Progenitor cell of endocrine pancreas (in vitro differentiated cells): ENCODE measurements around the gene NUTM2F. TPM values are rescaled to one million over a fixed set of nuclear protein-coding genes. Genes with fewer than 3 reads are reported as not detected.

ENCODE experiments used
- DNase-seq: peaks from one replicate; pipeline ENCODE4 v3.0.0; 2021; ENCODE audit warnings: low spot score; ENCODE audit not compliant: unreplicated experiment
- H3K27ac Mint-ChIP-seq: 2 replicates; pipeline ENCODE4 v1.8.0; 2021; ENCODE audit warnings: mild to moderate bottlenecking, moderate library complexity, mixed read lengths
- H3K27me3 Mint-ChIP-seq: 2 replicates; pipeline ENCODE4 v1.8.0; 2021; ENCODE audit warnings: mixed read lengths
- H3K36me3 Mint-ChIP-seq: 2 replicates; pipeline ENCODE4 v1.8.0; 2022; ENCODE audit warnings: mixed read lengths; ENCODE audit not compliant: insufficient read depth
- H3K4me1 Mint-ChIP-seq: 2 replicates; pipeline ENCODE4 v1.8.0; 2021; ENCODE audit warnings: low read depth, mixed read lengths
- H3K4me3 Mint-ChIP-seq: 2 replicates; pipeline ENCODE4 v1.8.0; 2021; ENCODE audit warnings: low read depth, mild to moderate bottlenecking, moderate library complexity, mixed read lengths
- H3K9me3 Mint-ChIP-seq: 2 replicates; pipeline ENCODE4 v1.8.0; 2021; ENCODE audit warnings: low read depth, mixed read lengths
- total RNA-seq: library from RNA; stranded (reverse); gene quantifications from 2 replicates; pipeline ENCODE4 v1.2.1, GENCODE V29; 2021
- TF ChIP-seq, protein P1 (sequence below): fragments of 200-600 bp; sonication (generic); IDR thresholded peaks from one replicate; pipeline ENCODE4 v1.5.0; 2021; ENCODE audit warnings: antibody characterized with exemption, mild to moderate bottlenecking; ENCODE audit not compliant: unreplicated experiment

NUTM2F gene
- total RNA-seq, 1 donor from 2014 or later: not detected

DNA sequence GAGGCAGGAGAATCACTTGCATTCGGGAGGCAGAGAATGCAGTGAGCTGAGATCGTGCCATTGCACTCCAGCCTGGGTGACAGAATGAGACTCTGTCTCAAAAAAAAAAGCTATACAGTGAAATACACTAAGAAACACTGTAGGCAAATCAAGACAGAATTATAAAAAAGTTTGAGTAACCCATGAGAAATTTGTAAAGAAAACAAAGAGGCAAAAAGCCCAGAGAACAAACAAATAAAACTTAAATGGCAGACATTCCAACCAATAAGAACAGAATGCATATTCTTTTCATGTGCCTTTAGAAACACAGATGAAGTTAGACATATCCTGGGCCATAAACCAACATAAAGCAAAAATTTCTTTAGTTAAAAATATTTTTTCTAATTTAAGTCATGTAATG lies 38.8 kb downstream of the NUTM2F start:
- no peaks in the 10 kb centered on the region for H3K27me3 Mint-ChIP-seq
- H3K4me1 Mint-ChIP-seq: no peaks in the 10 kb centered on the region
- DNase-seq: no peak
- no peak overlapping the region for H3K4me3 Mint-ChIP-seq
- TF ChIP-seq, protein P1, sequence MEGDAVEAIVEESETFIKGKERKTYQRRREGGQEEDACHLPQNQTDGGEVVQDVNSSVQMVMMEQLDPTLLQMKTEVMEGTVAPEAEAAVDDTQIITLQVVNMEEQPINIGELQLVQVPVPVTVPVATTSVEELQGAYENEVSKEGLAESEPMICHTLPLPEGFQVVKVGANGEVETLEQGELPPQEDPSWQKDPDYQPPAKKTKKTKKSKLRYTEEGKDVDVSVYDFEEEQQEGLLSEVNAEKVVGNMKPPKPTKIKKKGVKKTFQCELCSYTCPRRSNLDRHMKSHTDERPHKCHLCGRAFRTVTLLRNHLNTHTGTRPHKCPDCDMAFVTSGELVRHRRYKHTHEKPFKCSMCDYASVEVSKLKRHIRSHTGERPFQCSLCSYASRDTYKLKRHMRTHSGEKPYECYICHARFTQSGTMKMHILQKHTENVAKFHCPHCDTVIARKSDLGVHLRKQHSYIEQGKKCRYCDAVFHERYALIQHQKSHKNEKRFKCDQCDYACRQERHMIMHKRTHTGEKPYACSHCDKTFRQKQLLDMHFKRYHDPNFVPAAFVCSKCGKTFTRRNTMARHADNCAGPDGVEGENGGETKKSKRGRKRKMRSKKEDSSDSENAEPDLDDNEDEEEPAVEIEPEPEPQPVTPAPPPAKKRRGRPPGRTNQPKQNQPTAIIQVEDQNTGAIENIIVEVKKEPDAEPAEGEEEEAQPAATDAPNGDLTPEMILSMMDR: no peak
- H3K36me3 Mint-ChIP-seq: peaks cover 29% of the 10 kb centered on the region
- peaks cover 10% of the 10 kb centered on the region for H3K9me3 Mint-ChIP-seq
- H3K27ac Mint-ChIP-seq: no peak overlapping the region

DNA sequence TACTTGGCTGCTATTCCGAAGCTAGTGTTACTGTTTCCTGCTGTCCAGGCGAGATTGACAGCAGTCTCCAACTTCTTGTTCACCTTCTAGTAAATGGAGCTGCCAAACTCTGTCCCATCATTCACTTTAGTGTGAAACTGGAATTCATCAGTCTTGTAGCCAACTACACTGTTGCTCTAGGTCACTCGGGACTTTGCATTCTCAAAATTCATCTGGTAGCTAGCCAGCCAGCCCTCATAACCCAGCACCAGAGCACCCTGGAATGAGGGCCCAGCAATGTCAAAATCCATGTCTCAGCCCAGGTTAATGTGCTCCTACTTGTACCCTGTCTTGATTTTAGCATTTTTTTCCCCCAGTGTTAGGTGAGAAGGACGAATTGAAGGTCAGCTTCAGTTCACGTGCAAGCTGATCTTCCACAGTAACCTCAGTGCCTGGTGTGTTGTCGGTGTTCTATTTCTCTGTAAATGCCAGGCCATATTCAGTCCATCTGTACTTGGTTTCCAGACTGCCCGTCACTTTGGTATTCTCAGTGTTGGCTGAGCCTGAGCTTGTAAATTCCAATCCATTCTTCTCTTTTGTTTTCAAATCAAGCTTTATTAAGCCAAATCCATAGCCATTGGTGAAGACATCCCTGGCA lies 40.4 kb downstream of the NUTM2F start:
- Mint-ChIP-seq H3K4me3 (no peak overlapping the region), H3K27me3 (no peaks in the 10 kb centered on the region), H3K9me3 (peaks cover 10% of the 10 kb centered on the region), H3K36me3 (peaks cover 26% of the 10 kb centered on the region), H3K4me1 (no peaks in the 10 kb centered on the region), H3K27ac (no peak overlapping the region)
- TF ChIP-seq, protein P1: no peak
- DNase-seq: no peak

DNA sequence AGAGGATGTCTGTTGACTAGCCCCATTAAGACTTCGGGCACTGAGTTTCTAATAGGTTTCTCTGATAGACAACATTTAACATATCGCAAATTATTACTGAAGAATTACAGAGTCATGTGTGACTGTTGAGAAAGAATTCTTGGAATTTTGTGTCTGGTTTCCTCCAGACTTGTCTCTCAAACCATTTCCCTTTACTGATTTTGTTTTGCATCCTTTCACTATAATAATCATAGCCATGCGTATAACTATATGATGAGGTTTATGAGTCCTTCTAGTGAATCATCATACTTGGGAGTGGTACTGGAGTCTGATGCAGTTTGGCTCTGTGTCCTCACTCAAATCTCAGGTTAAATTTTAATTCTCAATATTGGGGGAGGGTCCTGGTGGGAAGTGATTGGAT lies 42.3 kb downstream of the NUTM2F start:
- Mint-ChIP-seq H3K27me3 (no peaks in the 10 kb centered on the region), H3K4me1 (no peaks in the 10 kb centered on the region), H3K27ac (no peak overlapping the region), H3K4me3 (no peak overlapping the region), H3K36me3 (peaks cover 26% of the 10 kb centered on the region), H3K9me3 (peaks cover 4% of the 10 kb centered on the region)
- TF ChIP-seq, protein P1: no peak
- DNase-seq: no peak

DNA sequence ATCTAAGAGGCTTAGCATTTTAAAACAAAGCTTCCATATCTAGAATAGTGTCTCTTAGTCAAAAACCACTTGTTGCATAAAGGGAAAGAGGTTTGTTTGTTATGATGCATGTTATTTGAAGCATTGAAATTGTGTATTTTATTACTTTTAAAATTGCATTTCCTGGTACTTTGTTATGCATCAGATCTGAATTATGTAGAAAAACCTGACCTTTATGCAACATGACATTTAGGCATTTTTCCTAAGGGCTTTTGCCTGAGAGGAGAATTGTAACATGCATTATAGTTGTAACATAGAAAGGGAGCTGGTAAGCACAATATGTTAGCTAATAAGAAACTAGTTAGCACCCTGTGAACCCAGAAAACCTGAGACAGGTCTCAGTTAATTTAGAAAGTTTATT lies 47.3 kb downstream of the NUTM2F start:
- DNase-seq: no peak
- H3K9me3 Mint-ChIP-seq: peaks cover 20% of the 10 kb centered on the region
- H3K4me1 Mint-ChIP-seq: no peaks in the 10 kb centered on the region
- H3K27me3 Mint-ChIP-seq: no peaks in the 10 kb centered on the region
- H3K27ac Mint-ChIP-seq: no peak overlapping the region
- peaks cover 55% of the 10 kb centered on the region for H3K36me3 Mint-ChIP-seq
- TF ChIP-seq, protein P1: no peak
- no peak overlapping the region for H3K4me3 Mint-ChIP-seq

DNA sequence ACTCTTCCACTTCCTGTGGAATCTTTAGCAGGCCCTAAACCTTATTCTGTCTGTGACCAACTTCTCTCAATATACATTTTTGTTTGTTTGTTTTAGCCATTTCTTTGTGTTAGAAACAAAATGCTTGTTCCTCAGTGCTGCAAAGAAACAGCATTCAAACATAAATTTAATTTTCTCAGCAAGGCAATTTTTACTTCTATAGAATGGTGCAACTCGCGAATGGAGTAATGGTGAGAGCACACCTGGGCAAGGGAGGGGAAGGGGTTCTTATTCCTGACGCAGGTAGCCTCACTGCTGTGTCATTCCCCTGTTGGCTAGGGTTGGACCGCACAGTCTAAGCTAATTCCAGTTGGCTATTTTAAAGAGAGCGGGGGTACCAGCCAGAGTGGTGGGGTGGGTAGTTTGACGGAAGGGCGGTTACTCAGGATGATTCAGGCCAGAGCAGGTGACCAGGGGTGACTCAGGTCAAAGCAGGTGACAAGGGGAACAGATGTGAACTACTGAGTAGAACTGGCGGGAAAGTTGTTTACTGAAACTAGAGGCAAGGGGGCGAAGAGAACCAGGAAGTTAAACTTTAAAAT lies 47.9 kb downstream of the NUTM2F start:
- H3K4me3 Mint-ChIP-seq: no peak overlapping the region
- H3K36me3 Mint-ChIP-seq: peaks cover 53% of the 10 kb centered on the region
- no peaks in the 10 kb centered on the region for H3K27me3 Mint-ChIP-seq
- H3K9me3 Mint-ChIP-seq: peaks cover 21% of the 10 kb centered on the region
- no peak overlapping the region for H3K27ac Mint-ChIP-seq
- no peaks in the 10 kb centered on the region for H3K4me1 Mint-ChIP-seq
- no peak for DNase-seq
- TF ChIP-seq, protein P1: no peak
